ENCODE data around the gene NFATC2.

DNA sequence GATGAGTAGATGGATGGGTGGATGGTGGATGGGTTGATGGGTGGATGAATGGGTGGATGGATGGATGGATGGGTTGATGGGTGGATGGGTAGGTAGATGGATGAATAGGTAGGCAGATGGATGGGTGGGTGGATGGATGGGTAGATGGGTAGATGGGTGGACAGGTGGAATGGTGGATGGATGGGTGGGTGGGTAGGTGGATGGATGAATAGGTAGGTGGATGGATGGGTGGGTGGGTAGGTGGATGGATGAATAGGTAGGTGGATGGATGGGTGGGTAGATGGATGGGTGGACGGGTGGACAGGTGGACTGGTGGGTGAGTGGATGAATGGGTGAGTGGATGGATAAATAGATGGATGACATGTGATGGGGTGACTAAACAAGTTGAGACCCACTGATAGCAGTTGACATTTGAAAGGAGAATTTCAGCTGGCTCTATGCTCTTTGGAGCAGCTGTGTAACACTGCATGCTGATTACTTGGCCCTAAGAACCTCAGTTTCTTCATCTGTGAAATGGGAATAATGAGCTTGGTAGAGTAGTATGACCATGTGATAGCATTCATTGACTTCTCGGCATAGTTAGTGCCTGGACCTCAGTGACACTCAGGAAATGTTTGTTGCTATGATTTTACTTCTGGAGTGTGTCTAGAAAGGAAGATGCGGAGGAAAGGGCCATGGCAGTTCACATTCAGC, 184.3 kb downstream of the NFATC2 start:
- TF ChIP-seq POLR2A (IDR thresholded peaks at IDR 0.05; ENCODE audit: low read length) (no peak), GATA1 (IDR thresholded peaks at IDR 0.05; ENCODE audit: low read depth, low read length) (no peak)
